Peyer's patch (tissue), 4 donors: ENCODE measurements around the gene GBP6.

Source experiments
- POLR2A ChIP-seq, 2 donors: fragments of 450-650 bp; IDR thresholded peaks; one replicate each; pipeline ENCODE4 v1.5.1; 2017; ENCODE audit warnings: antibody characterized with exemption in 2 of 2, mild to moderate bottlenecking in 2 of 2, moderate library complexity in 2 of 2
- TF ChIP-seq, protein P1 (sequence below), 6 experiments: fragments of 450-650 bp in 4 of 6; fragments of 200-600 bp in 2 of 6; sonication (generic) in 1 of 6; IDR thresholded peaks; one replicate each; pipeline ENCODE4 v1.5.1; 2017 to 2019; ENCODE audit warnings: antibody characterized with exemption in 6 of 6, mild to moderate bottlenecking in 3 of 6, moderate library complexity in 1 of 6

DNA sequence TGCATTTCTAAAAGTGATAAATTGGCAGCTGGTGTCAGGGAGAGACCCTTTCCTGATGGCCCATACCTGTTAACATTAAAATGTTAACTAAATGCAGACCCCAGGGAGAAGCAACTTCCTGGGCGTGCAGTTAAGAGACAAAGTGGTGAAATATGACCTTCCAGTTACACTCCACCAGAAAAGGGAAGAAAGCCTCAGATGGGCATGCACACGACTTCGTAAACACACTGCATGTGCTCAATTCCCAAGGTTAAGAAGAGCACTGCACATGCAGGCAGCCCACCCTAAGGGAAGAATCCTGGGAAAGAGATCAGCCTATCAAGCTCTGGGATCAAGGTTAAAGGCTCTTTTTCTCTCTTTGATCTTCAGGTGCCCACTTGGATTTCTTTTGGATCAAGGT, 9.7 kb upstream of the GBP6 start:
- TF ChIP-seq, protein P1, sequence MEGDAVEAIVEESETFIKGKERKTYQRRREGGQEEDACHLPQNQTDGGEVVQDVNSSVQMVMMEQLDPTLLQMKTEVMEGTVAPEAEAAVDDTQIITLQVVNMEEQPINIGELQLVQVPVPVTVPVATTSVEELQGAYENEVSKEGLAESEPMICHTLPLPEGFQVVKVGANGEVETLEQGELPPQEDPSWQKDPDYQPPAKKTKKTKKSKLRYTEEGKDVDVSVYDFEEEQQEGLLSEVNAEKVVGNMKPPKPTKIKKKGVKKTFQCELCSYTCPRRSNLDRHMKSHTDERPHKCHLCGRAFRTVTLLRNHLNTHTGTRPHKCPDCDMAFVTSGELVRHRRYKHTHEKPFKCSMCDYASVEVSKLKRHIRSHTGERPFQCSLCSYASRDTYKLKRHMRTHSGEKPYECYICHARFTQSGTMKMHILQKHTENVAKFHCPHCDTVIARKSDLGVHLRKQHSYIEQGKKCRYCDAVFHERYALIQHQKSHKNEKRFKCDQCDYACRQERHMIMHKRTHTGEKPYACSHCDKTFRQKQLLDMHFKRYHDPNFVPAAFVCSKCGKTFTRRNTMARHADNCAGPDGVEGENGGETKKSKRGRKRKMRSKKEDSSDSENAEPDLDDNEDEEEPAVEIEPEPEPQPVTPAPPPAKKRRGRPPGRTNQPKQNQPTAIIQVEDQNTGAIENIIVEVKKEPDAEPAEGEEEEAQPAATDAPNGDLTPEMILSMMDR (IDR thresholded peaks at IDR 0.05), result no peak
- no peak for TF ChIP-seq POLR2A (IDR thresholded peaks at IDR 0.05)
